ENCODE results near the gene TESK2. TPM values are rescaled to one million over a fixed set of nuclear protein-coding genes. Genes with fewer than 3 reads are reported as not detected.

TESK2 gene
- total RNA-seq, 4 donors from 2014 or later = 16.0 to 28.9 (median 22.8) TPM

- no peak for DNase-seq (ENCODE audit: low spot score in 2 of 2)
- Histone ChIP-seq H3K27me3 (no peaks in the 10 kb centered on the region), H3K9me3 (no peaks in the 10 kb centered on the region), H3K4me1 (peaks cover 7% of the 10 kb centered on the region), H3K36me3 (no peaks in the 10 kb centered on the region), H3K27ac (no peak overlapping the region), H3K4me3 (no peak overlapping the region)
- 53% methylated on average over 3 of the region's 3 CpGs for WGBS
- TF ChIP-seq CTCF (IDR thresholded peaks at IDR 0.05) (no peak), POLR2AphosphoS5 (IDR thresholded peaks at IDR 0.05) (no peak), EP300 (IDR thresholded peaks at IDR 0.05) (no peak), POLR2A (IDR thresholded peaks at IDR 0.05) (no peak)
Observed at GRCh38 chr1:45442272-45442671, 48.7 kb downstream of the TESK2 start.

DNA sequence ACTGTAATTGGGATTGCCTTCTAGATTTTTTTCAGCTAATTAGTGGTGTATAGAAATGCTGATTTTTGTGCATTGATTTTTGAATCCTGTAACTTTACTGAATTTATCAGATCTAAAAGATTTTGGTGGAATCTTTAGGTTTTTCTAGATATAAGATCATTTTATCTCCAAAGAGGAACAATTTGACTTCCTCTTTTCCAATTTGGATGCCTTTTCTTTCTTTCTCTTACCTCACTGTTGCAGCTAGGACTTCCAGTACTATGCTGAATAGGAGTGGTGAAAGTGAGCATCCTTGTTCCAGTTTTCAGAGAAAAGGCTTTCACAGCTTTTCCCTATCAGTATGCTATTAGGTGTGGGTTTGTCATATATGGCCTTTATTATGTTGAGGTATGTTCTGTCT, 53.6 kb downstream of the TESK2 start:
- H3K27ac ChIP-seq = no peak overlapping the region
- TF ChIP-seq EP300 (IDR thresholded peaks at IDR 0.05) (no peak), CTCF (IDR thresholded peaks at IDR 0.05) (no peak), POLR2AphosphoS5 (IDR thresholded peaks at IDR 0.05) (no peak), POLR2A (IDR thresholded peaks at IDR 0.05) (no peak)

DNA sequence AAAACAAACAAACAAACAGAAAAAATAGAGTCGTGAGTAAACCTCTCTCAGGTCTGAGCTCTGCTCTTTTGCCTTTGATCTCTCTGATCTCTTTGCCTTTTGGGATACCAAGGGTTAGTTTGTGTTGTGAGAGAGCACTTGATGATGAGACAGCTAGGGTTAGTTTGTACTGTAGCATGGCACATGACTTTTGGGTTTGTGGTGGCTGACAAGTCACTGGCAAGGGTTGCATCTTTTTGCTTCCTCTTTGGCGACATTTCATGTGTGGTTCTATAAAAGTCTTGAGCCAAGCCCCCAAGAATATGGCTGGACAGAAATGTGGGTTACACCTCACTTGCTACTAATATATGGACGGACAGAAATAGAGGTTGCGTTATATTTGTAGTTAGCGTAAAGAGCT, 60.5 kb downstream of the TESK2 start:
- H3K27me3 ChIP-seq = no peaks in the 10 kb centered on the region
- no peaks in the 10 kb centered on the region for H3K36me3 ChIP-seq
- no peaks in the 10 kb centered on the region for H3K9me3 ChIP-seq
- no peak overlapping the region for H3K4me3 ChIP-seq
- no peak for DNase-seq (ENCODE audit: low spot score in 2 of 2)
- no peaks in the 10 kb centered on the region for H3K4me1 ChIP-seq
- no peak for TF ChIP-seq CTCF (IDR thresholded peaks at IDR 0.05)
- TF ChIP-seq EP300 (IDR thresholded peaks at IDR 0.05) = no peak
- no peak for TF ChIP-seq POLR2A (IDR thresholded peaks at IDR 0.05)
- no peak for TF ChIP-seq POLR2AphosphoS5 (IDR thresholded peaks at IDR 0.05)
- H3K27ac ChIP-seq = no peak overlapping the region
- 93% methylated on average over 5 of the region's 5 CpGs for WGBS

More for the DNA sequence above, 53.6 kb downstream of the TESK2 start:
- no peaks in the 10 kb centered on the region for H3K36me3 ChIP-seq
- H3K4me1 ChIP-seq = peaks cover 3% of the 10 kb centered on the region
- no peaks in the 10 kb centered on the region for H3K27me3 ChIP-seq
- no peak overlapping the region for H3K4me3 ChIP-seq
- no peaks in the 10 kb centered on the region for H3K9me3 ChIP-seq
- DNase-seq (ENCODE audit: low spot score in 2 of 2) = no peak

DNA sequence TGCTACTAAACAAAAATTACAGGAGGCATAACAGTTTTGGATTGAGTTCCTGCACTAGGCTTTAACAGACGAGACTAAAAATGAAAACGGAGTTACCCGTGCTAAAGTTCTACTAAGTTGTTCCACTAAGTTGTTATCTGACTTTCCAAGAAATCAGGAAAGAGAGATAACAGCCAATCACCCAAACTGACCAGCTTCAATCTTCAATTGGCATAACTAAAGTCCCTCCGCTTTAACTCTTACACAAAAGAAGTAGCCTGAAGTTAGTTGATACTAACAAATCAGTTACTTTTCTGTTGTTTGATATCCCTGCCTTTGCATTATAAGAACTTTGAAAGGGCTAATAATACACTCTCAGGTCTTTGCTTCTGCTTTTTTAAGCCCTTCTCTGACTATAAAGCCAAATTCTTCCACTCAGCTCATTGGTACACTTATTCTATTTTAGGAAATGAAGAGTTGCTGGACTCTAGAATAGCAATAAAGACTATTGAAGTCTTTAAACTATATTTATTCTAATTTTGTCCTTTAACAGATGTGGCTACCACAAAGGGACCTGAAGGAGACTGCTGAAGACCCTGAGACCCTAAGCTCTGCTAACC, 61.3 kb downstream of the TESK2 start:
- TF ChIP-seq POLR2A (IDR thresholded peaks at IDR 0.05) = no peak
- TF ChIP-seq CTCF (IDR thresholded peaks at IDR 0.05) = no peak
- TF ChIP-seq POLR2AphosphoS5 (IDR thresholded peaks at IDR 0.05) = no peak
- TF ChIP-seq EP300 (IDR thresholded peaks at IDR 0.05) = no peak

GRCh38 chr1:45423906-45424678, 66.9 kb downstream of the TESK2 start:
- TF ChIP-seq CTCF (IDR thresholded peaks at IDR 0.05) (no peak), POLR2AphosphoS5 (IDR thresholded peaks at IDR 0.05) (no peak), POLR2A (IDR thresholded peaks at IDR 0.05) (no peak), EP300 (IDR thresholded peaks at IDR 0.05) (no peak)
- Histone ChIP-seq H3K27me3 (no peaks in the 10 kb centered on the region), H3K36me3 (peaks cover 4% of the 10 kb centered on the region), H3K4me1 (no peaks in the 10 kb centered on the region), H3K27ac (no peak overlapping the region), H3K4me3 (no peak overlapping the region), H3K9me3 (no peaks in the 10 kb centered on the region)
- no peak for DNase-seq (ENCODE audit: low spot score in 2 of 2)
- WGBS = 77% methylated on average over 4 of the region's 4 CpGs

More for the DNA sequence above, 61.3 kb downstream of the TESK2 start:
- Histone ChIP-seq H3K27ac (no peak overlapping the region), H3K4me1 (no peaks in the 10 kb centered on the region), H3K4me3 (no peak overlapping the region), H3K9me3 (no peaks in the 10 kb centered on the region), H3K36me3 (no peaks in the 10 kb centered on the region), H3K27me3 (no peaks in the 10 kb centered on the region)
- 77% methylated on average over 4 of the region's 4 CpGs for WGBS
- no peak for DNase-seq (ENCODE audit: low spot score in 2 of 2)

Measured in suprapubic skin (tissue), 4 donors.